WTC11 (cell line): Measurements from ENCODE around the gene SERPINB4. TPM values are rescaled to one million over a fixed set of nuclear protein-coding genes. Genes with fewer than 3 reads are reported as not detected.

Experiments
- ATAC-seq: fragments of 200-7000 bp; cut with Tn5 transposase; 2 replicates; pipeline ENCODE4 v1.10.0; 2021; ENCODE audit warnings: mild to moderate bottlenecking, moderate library complexity
- CTCF ChIA-PET: fragments of 300-600 bp; sonication (Branson Sonifier 250); formaldehyde crosslinking; loops from one replicate; lab custom pipeline; 2021; ENCODE audit warnings: antibody characterized with exemption; lab: Charles Lee
- POLR2A ChIA-PET: fragments of 350-600 bp; sonication (Branson Sonifier 250); formaldehyde crosslinking; loops from one replicate; lab custom pipeline; 2021; ENCODE audit warnings: antibody characterized with exemption; lab: Charles Lee
- DNase-seq: peaks from one replicate; pipeline ENCODE4 v3.0.0; 2021; ENCODE audit warnings: low spot score
- H3K27ac Mint-ChIP-seq: 2 replicates; pipeline ENCODE4 v1.8.0; 2021; ENCODE audit warnings: mixed read lengths
- H3K27me3 Mint-ChIP-seq: 2 replicates; pipeline ENCODE4 v1.8.0; 2021; ENCODE audit warnings: low read depth, mild to moderate bottlenecking, moderate library complexity, mixed read lengths
- H3K36me3 Mint-ChIP-seq: 2 replicates; pipeline ENCODE4 v1.8.0; 2021; ENCODE audit warnings: mixed read lengths
- H3K4me1 Mint-ChIP-seq: 2 replicates; pipeline ENCODE4 v1.8.0; 2022; ENCODE audit warnings: mixed read lengths
- H3K4me3 Mint-ChIP-seq: 2 replicates; pipeline ENCODE4 v1.8.0; 2021; ENCODE audit warnings: mild to moderate bottlenecking, moderate library complexity, mixed read lengths
- H3K9me3 Mint-ChIP-seq: 2 replicates; pipeline ENCODE4 v1.8.0; 2021; ENCODE audit warnings: mixed read lengths
- ATF1 ChIP-seq: sonication (generic); formaldehyde crosslinking; IDR thresholded peaks from 2 replicates; pipeline ENCODE4 v1.8.1; 2023; ENCODE audit warnings: mild to moderate bottlenecking, moderate library complexity, missing genetic modification reagents
- FOXJ3 ChIP-seq: sonication (generic); formaldehyde crosslinking; IDR thresholded peaks from 2 replicates; pipeline ENCODE4 v1.9.0; 2021; ENCODE audit warnings: missing genetic modification reagents, mild to moderate bottlenecking, borderline replicate concordance
- JAZF1 ChIP-seq: fragments of 250-450 bp; sonication (Bioruptor Pico); IDR thresholded peaks from 2 replicates; pipeline ENCODE4 v1.9.0; 2021; ENCODE audit warnings: moderate library complexity, mild to moderate bottlenecking, inconsistent platforms
- MXD4 ChIP-seq: fragments of 250-450 bp; sonication (Bioruptor Pico); IDR thresholded peaks from 2 replicates; pipeline ENCODE4 v1.8.0; 2021; ENCODE audit warnings: mild to moderate bottlenecking, moderate library complexity, borderline replicate concordance
- MYBL2 ChIP-seq: sonication (generic); formaldehyde crosslinking; IDR thresholded peaks from 2 replicates; pipeline ENCODE4 v1.8.1; 2023; ENCODE audit warnings: mild to moderate bottlenecking, moderate library complexity, missing genetic modification reagents
- NFATC4 ChIP-seq: fragments of 250-450 bp; sonication (Bioruptor Pico); IDR thresholded peaks from 2 replicates; pipeline ENCODE4 v1.9.0; 2021; ENCODE audit warnings: mild to moderate bottlenecking
- NR2C2 ChIP-seq: sonication (generic); formaldehyde crosslinking; IDR thresholded peaks from 2 replicates; pipeline ENCODE4 v1.8.0; 2022; ENCODE audit warnings: mild to moderate bottlenecking, missing genetic modification reagents
- OVOL2 ChIP-seq: fragments of 250-450 bp; sonication (Bioruptor Pico); IDR thresholded peaks from 2 replicates; pipeline ENCODE4 v1.9.0; 2021; ENCODE audit warnings: mild to moderate bottlenecking, borderline replicate concordance
- RORB ChIP-seq: fragments of 250-450 bp; sonication (Bioruptor Pico); IDR thresholded peaks from 2 replicates; pipeline ENCODE4 v1.9.0; 2021; ENCODE audit warnings: mild to moderate bottlenecking
- USF2 ChIP-seq: sonication (generic); formaldehyde crosslinking; IDR thresholded peaks from 2 replicates; pipeline ENCODE4 v1.8.1; 2023; ENCODE audit warnings: mild to moderate bottlenecking, missing genetic modification reagents, moderate library complexity
- ZNF121 ChIP-seq: sonication (generic); formaldehyde crosslinking; IDR thresholded peaks from 2 replicates; pipeline ENCODE4 v1.8.0; 2023; ENCODE audit warnings: missing genetic modification reagents
- ZNF138 ChIP-seq: sonication (generic); formaldehyde crosslinking; conservative IDR thresholded peaks from 2 replicates; pipeline ENCODE4 v1.8.1; 2022; ENCODE audit warnings: mild to moderate bottlenecking, moderate library complexity, missing genetic modification reagents
- ZNF317 ChIP-seq: sonication (generic); formaldehyde crosslinking; IDR thresholded peaks from 2 replicates; pipeline ENCODE4 v1.8.1; 2023; ENCODE audit warnings: low read depth, mild to moderate bottlenecking, moderate library complexity, missing genetic modification reagents, borderline replicate concordance
- ZNF416 ChIP-seq: fragments of 250-450 bp; sonication (Bioruptor Pico); IDR thresholded peaks from 2 replicates; pipeline ENCODE4 v1.9.0; 2021; ENCODE audit warnings: mild to moderate bottlenecking, inconsistent platforms
- ZNF671 ChIP-seq: fragments of 250-450 bp; sonication (Bioruptor Pico); IDR thresholded peaks from 2 replicates; pipeline ENCODE4 v1.8.0; 2021; ENCODE audit warnings: mild to moderate bottlenecking
- total RNA-seq: library from RNA; stranded (reverse); gene quantifications from 3 replicates; pipeline ENCODE4 v1.2.3, GENCODE V29; 2021
- TF ChIP-seq, protein P1 (sequence below): fragments of 250-450 bp; sonication (Bioruptor Pico); conservative IDR thresholded peaks from 2 replicates; pipeline ENCODE4 v1.9.0; 2021; ENCODE audit warnings: mild to moderate bottlenecking
- TF ChIP-seq, protein P2 (sequence below): sonication (generic); formaldehyde crosslinking; IDR thresholded peaks from 2 replicates; pipeline ENCODE4 v1.8.1; 2023; ENCODE audit warnings: mild to moderate bottlenecking, missing genetic modification reagents, borderline replicate concordance
- TF ChIP-seq, protein P3 (sequence below): sonication (generic); formaldehyde crosslinking; IDR thresholded peaks from 2 replicates; pipeline ENCODE4 v1.8.1; 2023; ENCODE audit warnings: mild to moderate bottlenecking, missing genetic modification reagents
- TF ChIP-seq, protein P4 (sequence below): sonication (generic); formaldehyde crosslinking; IDR thresholded peaks from 2 replicates; pipeline ENCODE4 v1.8.1; 2022; ENCODE audit warnings: mild to moderate bottlenecking, moderate library complexity, missing genetic modification reagents

Gene SERPINB4
- total RNA-seq, 1 experiment from 2014 or later = 1.3 TPM

DNA sequence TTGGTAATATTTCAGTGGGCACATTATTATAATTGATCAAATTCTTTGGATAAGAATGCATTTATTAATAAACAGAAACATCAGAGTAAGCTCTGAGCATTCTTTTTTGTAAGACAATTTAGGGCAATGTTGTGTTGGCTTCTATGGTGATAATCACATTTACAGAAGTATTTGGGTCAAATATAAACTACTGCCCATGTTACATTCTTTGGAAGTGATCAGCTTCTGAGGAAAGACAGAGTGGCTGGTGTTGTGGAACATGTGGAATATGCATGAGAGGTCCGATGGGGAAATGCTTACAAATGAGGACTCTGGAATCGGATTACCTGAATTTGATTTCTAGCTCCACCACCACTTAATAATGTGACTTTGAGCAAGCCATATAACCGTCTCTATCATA is 37.5 kb downstream of the SERPINB4 start (continued):
- TF ChIP-seq, protein P1, sequence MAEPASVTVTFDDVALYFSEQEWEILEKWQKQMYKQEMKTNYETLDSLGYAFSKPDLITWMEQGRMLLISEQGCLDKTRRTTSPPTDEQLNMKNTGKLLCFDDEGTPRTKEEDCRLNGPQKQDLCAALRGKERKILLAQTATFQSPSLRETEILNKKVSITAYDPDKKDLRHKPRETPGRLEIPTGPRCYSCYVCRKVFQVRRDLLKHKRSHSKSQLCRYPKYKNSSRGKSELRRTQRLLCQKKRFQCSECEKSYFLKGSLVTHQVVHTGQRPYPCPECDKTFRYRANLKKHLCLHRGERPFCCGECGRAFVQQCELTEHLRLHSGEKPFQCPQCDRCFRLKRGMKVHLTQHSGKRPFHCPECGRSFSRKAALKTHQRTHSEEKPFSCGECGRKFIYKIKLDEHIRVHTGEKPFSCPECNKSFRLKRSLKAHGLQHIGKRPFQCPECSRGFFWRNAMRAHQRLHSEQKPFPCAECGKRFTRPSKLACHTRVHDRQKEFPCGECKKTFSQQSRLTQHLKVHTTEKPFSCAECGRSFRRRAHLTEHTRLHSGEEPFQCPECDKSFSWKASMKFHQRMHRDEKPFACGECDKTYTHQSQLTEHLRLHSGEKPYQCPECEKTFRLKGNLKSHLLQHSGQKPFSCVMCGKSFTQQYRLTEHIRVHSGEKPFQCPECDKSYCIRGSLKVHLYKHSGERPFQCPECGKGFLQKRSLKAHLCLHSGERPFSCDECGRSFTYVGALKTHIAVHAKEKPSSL (CRISPR knock-in tag) = no peak
- TF ChIP-seq RORB (CRISPR knock-in tag) = no peak
- no peak for TF ChIP-seq ZNF671 (CRISPR knock-in tag)
- TF ChIP-seq JAZF1 = no peak
- no peak for TF ChIP-seq MYBL2 (CRISPR knock-in tag)
- no peak for TF ChIP-seq NFATC4 (CRISPR knock-in tag)
- TF ChIP-seq FOXJ3 (CRISPR knock-in tag) = no peak

- DNase-seq (no peak), ATAC-seq (no peak)
- Mint-ChIP-seq H3K4me1 (peaks cover 13% of the 10 kb centered on the region), H3K27ac (no peak overlapping the region), H3K4me3 (no peak overlapping the region), H3K27me3 (no peaks in the 10 kb centered on the region), H3K9me3 (peaks cover 4% of the 10 kb centered on the region; the same call in 1 of the 2 replicates), H3K36me3 (no peaks in the 10 kb centered on the region)
- ChIA-PET CTCF (no interaction called here), POLR2A (no interaction called here)
- TF ChIP-seq USF2 (CRISPR knock-in tag) (no peak), ZNF671 (CRISPR knock-in tag) (no peak), ATF1 (CRISPR knock-in tag) (no peak)
These were observed 39.1 kb downstream of the SERPINB4 start for GRCh38 chr18:63604791-63605567.

DNA sequence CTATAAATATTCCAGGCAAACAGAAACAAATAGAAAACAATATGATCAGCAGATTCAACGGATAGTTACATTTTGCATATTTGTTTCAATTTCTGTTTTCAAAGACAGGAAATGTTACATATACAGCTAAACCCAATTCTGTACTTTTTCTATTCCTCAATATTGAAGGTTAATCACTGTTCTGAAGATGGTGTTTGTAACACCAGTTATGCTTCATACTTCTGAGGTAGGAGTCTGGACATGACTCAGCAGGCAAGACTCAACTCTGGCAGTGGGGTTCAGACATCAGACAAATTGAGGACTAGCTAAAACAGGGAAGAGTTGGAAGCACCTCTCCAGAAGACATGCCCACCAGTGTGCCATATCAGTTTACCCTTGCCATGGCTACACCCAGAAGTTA is 40.3 kb downstream of the SERPINB4 start:
- ChIA-PET CTCF (no interaction called here), POLR2A (no interaction called here)
- Mint-ChIP-seq H3K4me1 (peaks cover 13% of the 10 kb centered on the region), H3K27me3 (no peaks in the 10 kb centered on the region), H3K36me3 (no peaks in the 10 kb centered on the region), H3K4me3 (no peak overlapping the region), H3K27ac (no peak overlapping the region), H3K9me3 (peaks cover 4% of the 10 kb centered on the region; the same call in 1 of the 2 replicates)
- TF ChIP-seq ZNF416 (no peak), OVOL2 (CRISPR knock-in tag) (no peak), MXD4 (CRISPR knock-in tag) (no peak), NR2C2 (CRISPR knock-in tag) (no peak), ZNF317 (CRISPR knock-in tag) (no peak), ZNF121 (CRISPR knock-in tag) (no peak), ZNF138 (CRISPR knock-in tag) (no peak)
- TF ChIP-seq, protein P2, sequence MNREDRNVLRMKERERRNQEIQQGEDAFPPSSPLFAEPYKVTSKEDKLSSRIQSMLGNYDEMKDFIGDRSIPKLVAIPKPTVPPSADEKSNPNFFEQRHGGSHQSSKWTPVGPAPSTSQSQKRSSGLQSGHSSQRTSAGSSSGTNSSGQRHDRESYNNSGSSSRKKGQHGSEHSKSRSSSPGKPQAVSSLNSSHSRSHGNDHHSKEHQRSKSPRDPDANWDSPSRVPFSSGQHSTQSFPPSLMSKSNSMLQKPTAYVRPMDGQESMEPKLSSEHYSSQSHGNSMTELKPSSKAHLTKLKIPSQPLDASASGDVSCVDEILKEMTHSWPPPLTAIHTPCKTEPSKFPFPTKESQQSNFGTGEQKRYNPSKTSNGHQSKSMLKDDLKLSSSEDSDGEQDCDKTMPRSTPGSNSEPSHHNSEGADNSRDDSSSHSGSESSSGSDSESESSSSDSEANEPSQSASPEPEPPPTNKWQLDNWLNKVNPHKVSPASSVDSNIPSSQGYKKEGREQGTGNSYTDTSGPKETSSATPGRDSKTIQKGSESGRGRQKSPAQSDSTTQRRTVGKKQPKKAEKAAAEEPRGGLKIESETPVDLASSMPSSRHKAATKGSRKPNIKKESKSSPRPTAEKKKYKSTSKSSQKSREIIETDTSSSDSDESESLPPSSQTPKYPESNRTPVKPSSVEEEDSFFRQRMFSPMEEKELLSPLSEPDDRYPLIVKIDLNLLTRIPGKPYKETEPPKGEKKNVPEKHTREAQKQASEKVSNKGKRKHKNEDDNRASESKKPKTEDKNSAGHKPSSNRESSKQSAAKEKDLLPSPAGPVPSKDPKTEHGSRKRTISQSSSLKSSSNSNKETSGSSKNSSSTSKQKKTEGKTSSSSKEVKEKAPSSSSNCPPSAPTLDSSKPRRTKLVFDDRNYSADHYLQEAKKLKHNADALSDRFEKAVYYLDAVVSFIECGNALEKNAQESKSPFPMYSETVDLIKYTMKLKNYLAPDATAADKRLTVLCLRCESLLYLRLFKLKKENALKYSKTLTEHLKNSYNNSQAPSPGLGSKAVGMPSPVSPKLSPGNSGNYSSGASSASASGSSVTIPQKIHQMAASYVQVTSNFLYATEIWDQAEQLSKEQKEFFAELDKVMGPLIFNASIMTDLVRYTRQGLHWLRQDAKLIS (CRISPR knock-in tag) = no peak
- TF ChIP-seq, protein P1 (CRISPR knock-in tag) = no peak
- TF ChIP-seq, protein P3, sequence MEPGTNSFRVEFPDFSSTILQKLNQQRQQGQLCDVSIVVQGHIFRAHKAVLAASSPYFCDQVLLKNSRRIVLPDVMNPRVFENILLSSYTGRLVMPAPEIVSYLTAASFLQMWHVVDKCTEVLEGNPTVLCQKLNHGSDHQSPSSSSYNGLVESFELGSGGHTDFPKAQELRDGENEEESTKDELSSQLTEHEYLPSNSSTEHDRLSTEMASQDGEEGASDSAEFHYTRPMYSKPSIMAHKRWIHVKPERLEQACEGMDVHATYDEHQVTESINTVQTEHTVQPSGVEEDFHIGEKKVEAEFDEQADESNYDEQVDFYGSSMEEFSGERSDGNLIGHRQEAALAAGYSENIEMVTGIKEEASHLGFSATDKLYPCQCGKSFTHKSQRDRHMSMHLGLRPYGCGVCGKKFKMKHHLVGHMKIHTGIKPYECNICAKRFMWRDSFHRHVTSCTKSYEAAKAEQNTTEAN = no peak
- TF ChIP-seq, protein P4, sequence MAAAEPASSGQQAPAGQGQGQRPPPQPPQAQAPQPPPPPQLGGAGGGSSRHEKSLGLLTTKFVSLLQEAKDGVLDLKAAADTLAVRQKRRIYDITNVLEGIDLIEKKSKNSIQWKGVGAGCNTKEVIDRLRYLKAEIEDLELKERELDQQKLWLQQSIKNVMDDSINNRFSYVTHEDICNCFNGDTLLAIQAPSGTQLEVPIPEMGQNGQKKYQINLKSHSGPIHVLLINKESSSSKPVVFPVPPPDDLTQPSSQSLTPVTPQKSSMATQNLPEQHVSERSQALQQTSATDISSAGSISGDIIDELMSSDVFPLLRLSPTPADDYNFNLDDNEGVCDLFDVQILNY = no peak
- ATAC-seq (no peak), DNase-seq (no peak)
